Tibial nerve (tissue), 4 donors: ENCODE data around the gene CLCN1.

Source experiments
- EP300 ChIP-seq, 2 donors: sonication (generic); formaldehyde crosslinking; IDR thresholded peaks; one replicate each; pipeline ENCODE4 v1.6.1; 2017; ENCODE audit warnings: antibody characterized with exemption in 2 of 2, mild to moderate bottlenecking in 1 of 2
- TF ChIP-seq, protein P1 (sequence below), 5 experiments: fragments of 200-600 bp in 3 of 5; fragments of 450-650 bp in 2 of 5; sonication (generic) in 3 of 5; IDR thresholded peaks; one replicate each; pipeline ENCODE4 v1.5.1; 2016 to 2019; ENCODE audit warnings: antibody characterized with exemption in 5 of 5, mild to moderate bottlenecking in 3 of 5, moderate library complexity in 2 of 5

DNA sequence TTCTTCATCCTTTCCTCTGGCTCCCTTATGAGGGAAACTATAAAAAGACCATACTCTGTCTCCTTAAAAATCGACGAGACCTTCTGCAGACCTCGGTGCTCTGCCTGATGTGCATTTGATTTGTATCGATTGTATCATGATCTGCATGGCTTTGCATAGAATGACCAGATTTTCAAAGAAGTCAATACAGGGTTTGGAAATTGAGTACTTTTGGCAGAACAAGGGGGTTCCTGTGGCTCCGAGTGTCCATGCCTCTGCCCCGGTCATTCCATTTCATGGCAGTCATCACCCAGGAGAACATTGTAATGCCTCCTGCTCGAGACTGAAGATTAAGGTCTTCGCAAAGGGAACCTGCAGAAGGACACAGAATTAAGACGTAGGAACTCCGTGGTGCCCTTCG, 27.1 kb upstream of the CLCN1 start:
- TF ChIP-seq, protein P1, sequence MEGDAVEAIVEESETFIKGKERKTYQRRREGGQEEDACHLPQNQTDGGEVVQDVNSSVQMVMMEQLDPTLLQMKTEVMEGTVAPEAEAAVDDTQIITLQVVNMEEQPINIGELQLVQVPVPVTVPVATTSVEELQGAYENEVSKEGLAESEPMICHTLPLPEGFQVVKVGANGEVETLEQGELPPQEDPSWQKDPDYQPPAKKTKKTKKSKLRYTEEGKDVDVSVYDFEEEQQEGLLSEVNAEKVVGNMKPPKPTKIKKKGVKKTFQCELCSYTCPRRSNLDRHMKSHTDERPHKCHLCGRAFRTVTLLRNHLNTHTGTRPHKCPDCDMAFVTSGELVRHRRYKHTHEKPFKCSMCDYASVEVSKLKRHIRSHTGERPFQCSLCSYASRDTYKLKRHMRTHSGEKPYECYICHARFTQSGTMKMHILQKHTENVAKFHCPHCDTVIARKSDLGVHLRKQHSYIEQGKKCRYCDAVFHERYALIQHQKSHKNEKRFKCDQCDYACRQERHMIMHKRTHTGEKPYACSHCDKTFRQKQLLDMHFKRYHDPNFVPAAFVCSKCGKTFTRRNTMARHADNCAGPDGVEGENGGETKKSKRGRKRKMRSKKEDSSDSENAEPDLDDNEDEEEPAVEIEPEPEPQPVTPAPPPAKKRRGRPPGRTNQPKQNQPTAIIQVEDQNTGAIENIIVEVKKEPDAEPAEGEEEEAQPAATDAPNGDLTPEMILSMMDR (IDR thresholded peaks at IDR 0.05): no peak
- TF ChIP-seq EP300 (IDR thresholded peaks at IDR 0.05): no peak
